Motor neuron (in vitro differentiated cells): ENCODE results near the gene TFPI. TPM values are rescaled to one million over a fixed set of nuclear protein-coding genes. Genes with fewer than 3 reads are reported as not detected.

ENCODE experiments used
- ATAC-seq, 8 experiments: fragments of 200-7000 bp; cut with Tn5 transposase; replicated peaks in 6 of 8; 2 replicates each; pipeline ENCODE4 v1.8.0; 2021; ENCODE audit warnings: mild to moderate bottlenecking in 8 of 8, moderate library complexity in 8 of 8
- H3K27ac ChIP-seq, 2 donors: fragments of 250-450 bp; sonication (Bioruptor Pico); 2 replicates each; pipeline ENCODE4 v1.9.0; 2021; ENCODE audit warnings: antibody characterized with exemption in 2 of 2, mild to moderate bottlenecking in 2 of 2, moderate library complexity in 1 of 2
- H3K4me1 ChIP-seq, 2 donors: fragments of 250-450 bp; sonication (Bioruptor Pico); replicated peaks in 1 of 2; 2 replicates each; pipeline ENCODE4 v1.6.1; 2021; ENCODE audit warnings: antibody characterized with exemption in 2 of 2, mild to moderate bottlenecking in 2 of 2, moderate library complexity in 1 of 2
- H3K4me3 ChIP-seq, 5 donors: fragments of 250-450 bp; sonication (Bioruptor Pico); 2 replicates each; pipeline ENCODE4 v1.9.0; 2021; ENCODE audit warnings: antibody characterized with exemption in 5 of 5, mild to moderate bottlenecking in 5 of 5, moderate library complexity in 4 of 5
- WGBS, 10 experiments: fragments of 450-650 bp; shearing (Covaris generic); methylation state at CpG; one replicate each; pipeline ENCODE4 v1.0.0; 2022; 5-methylcytosine and 5-hydroxymethylcytosine counted together
- in situ Hi-C, 9 experiments: fragments of 400-800 bp; cut with MboI; loops; one replicate each; pipeline ENCODE4 v1.15.0; 2021; ENCODE audit warnings: low sequenced_read_pairs in 9 of 9, low pct_unique_long_range_greater_than_20kb in 2 of 9; ENCODE audit not compliant: unreplicated experiment in 9 of 9
- total RNA-seq, 8 experiments: library from RNA; unstranded; fragments of 300-600 nt; gene quantifications; 2 replicates each; pipeline versions ENCODE4 v1.2.3 to v1.2.4, GENCODE V29; 2022

Gene TFPI
- total RNA-seq, 8 experiments from 2014 or later, result 0.18 to 79.3 (median 5.1) TPM

DNA sequence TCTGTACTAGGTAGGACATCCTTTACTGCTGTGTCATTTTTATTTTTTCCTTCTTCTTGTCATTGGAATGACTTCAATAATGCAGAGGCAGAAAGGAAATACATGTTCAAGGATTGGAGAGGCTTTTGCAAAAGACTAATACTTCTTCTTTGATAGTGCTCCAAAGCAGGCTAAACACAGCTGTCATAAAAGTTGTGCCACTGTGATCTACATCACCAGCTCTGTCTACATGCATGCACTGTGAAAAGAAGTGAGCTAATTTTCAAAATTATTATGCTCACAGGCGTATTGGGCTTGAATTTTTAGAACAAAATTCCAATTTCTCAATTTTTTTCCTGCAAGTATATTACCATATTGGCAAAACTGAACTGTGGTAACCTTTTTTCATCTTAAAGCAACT lies 68.7 kb downstream of the TFPI start:
- 17 to 100% (median 75%) methylated on average over 1 of the region's 1 CpG; no CpG with 5 or more reads in 3 of the 10 experiments for WGBS, 10 experiments

DNA sequence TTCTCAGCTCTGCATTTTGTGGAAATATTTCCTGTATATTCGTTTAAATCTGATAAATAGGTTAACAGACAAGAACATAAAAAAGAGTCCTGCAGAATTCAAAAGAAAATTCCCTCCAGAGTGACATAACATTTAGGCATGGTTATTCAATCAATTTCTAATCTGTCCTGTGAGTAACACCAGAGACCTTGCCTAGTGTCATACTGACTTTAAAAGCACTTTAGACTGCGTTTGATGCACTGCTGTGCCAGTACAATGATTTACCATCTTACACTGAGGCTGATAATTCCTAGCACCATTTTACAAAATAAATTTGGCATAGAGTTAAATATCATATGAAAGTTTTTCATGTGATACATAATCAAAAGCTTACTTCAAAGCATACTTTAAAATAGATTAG lies 70.7 kb downstream of the TFPI start:
- no peak overlapping the region for H3K4me3 ChIP-seq
- H3K27ac ChIP-seq, result no peak overlapping the region
- in situ Hi-C loops, result no loop called here
- WGBS, 10 experiments, result 0 to 80% (median 54%) methylated on average over 1 to 2 of the region's 2 CpGs
- no peak for ATAC-seq
- no peaks in the 10 kb centered on the region for H3K4me1 ChIP-seq

More for the DNA sequence above, 68.7 kb downstream of the TFPI start:
- in situ Hi-C loops, result no loop called here
- Histone ChIP-seq H3K4me3 (no peak overlapping the region), H3K27ac (no peak overlapping the region), H3K4me1 (no peaks in the 10 kb centered on the region)
- ATAC-seq, result no peak

DNA sequence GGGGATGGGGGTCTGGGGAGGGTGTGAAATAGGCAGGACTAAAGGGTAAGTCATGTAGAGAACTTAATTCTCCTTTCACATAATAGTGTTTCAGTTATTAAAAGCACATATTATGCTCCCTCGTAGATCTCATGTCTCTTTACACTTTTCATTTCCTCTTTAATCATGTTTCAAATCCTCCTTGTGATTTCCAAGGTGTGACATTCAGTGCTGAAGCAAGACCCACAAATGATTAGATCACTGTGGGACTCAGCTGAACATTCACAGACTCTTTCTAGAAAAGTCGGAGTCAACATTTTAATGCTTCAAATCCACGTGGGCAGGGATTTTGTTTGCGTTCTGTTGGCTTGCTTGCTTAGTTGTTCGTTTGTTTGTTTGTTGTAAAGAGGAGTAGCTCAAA lies 71.4 kb downstream of the TFPI start:
- in situ Hi-C loops, result no loop called here

DNA sequence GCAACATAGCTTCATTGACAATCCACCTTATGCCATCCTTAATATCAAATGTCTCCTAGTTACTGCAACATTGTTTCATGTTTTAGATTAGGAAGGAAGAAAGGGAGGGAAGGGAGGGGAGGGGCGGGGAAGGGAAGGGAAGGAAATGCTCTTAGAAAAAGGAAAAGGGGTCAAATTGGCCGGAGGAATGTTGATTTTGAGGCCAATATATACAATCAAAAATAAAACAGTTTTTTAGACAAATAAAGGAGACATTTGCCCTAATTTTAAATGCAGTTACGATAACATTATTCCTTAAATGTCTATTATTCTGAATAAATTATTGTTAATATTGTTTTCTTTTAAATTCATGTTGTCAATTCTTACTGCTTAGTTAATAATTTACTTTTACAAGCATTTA lies 72.7 kb downstream of the TFPI start:
- 72 to 100% (median 100%) methylated on average over 1 to 2 of the region's 3 CpGs; no CpG with 5 or more reads in 2 of the 10 experiments for WGBS, 10 experiments
- Histone ChIP-seq H3K27ac (no peak overlapping the region), H3K4me3 (no peak overlapping the region), H3K4me1 (no peaks in the 10 kb centered on the region)
- in situ Hi-C loops, result no loop called here
- ATAC-seq, result no peak

More for the DNA sequence above, 71.4 kb downstream of the TFPI start:
- Histone ChIP-seq H3K27ac (no peak overlapping the region), H3K4me3 (no peak overlapping the region), H3K4me1 (no peaks in the 10 kb centered on the region)
- WGBS, 10 experiments, result 42 to 100% (median 79%) methylated on average over 2 to 5 of the region's 5 CpGs
- no peak for ATAC-seq

DNA sequence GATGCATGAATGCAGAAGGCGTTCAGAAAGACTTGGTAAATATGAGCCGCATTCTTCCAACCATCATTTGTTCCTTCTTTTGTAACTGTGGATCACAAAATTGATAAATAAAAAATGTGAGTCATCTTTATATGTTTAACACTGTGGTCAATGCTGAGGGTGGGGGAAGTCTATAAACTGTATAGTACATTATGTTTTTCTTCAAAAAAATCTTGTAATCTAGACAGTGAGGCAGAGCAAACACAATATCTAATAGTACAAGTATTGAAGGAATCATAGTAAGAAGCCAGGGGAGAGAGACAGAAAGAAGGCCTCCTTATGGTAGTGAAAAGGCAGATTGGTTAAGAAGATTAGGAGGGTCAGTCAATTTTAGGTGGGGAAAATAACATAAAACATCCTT lies 75.5 kb downstream of the TFPI start:
- ATAC-seq, result no peak
- Histone ChIP-seq H3K4me3 (no peak overlapping the region), H3K27ac (no peak overlapping the region), H3K4me1 (no peaks in the 10 kb centered on the region)
- in situ Hi-C loops, result no loop called here
- WGBS, 10 experiments, result 57 to 100% (median 95%) methylated on average over 1 to 2 of the region's 2 CpGs; no CpG with 5 or more reads in 1 of the 10 experiments

DNA sequence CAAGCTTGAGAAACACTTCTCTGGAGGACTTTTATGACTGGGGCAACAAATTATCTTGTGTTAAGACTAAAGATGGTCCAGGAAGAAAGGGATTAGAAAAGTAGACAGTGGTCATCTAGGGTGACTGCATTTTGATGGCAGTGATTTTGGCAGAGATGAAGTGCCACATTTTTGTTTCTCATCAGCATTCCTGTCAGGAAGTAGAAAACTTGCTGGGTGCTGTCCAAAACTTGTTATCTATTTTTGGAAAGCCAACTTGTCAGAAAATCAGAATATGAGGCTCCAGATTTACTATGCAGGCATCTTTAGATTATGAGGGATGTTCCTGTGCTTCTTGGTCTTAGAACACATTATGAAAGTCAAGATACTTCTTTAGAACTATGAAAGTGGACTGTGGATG lies 77.2 kb downstream of the TFPI start:
- no peak overlapping the region for H3K4me3 ChIP-seq
- H3K27ac ChIP-seq, result no peak overlapping the region
- no peak for ATAC-seq
- no peaks in the 10 kb centered on the region for H3K4me1 ChIP-seq
- in situ Hi-C loops, result no loop called here

DNA sequence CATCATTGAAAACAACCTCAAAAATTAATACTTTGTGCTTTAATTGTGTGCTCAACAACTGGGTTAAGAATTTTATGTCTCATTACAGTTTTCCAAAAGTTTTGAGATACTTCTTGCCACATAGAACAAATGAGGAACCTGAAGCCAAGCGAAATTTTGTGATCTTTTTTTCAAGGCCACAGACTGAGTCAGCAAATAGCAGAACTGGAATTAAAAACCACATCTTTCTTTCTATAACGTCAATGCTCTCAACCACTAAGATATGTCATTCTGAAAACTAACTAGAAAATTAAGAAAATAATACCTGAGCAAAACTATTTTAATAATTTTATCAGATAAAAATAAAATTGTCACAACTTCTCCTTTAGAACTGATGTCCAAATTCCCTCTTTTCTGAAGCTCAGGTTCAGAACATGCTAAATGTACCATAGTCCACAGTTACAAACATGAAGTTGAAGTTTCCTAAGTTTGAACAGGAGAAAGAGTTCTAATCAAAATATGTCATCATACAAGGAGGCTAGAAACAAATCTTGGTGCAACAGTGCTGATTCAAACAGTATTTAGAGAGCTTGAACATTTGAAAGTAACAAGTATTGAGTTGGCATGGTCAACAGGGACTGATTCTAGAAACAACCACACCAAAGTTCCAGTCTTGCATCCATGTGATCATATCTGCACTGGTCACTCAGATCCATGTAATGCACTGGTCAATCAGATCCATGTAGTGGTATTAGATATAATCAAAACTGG lies 78.6 kb downstream of the TFPI start:
- no peak overlapping the region for H3K4me3 ChIP-seq
- ATAC-seq, result no peak
- H3K27ac ChIP-seq, result no peak overlapping the region
- in situ Hi-C loops, result no loop called here
- no peaks in the 10 kb centered on the region for H3K4me1 ChIP-seq
- WGBS, 10 experiments, result 29 to 100% (median 78%) methylated on average over 1 to 2 of the region's 2 CpGs

DNA sequence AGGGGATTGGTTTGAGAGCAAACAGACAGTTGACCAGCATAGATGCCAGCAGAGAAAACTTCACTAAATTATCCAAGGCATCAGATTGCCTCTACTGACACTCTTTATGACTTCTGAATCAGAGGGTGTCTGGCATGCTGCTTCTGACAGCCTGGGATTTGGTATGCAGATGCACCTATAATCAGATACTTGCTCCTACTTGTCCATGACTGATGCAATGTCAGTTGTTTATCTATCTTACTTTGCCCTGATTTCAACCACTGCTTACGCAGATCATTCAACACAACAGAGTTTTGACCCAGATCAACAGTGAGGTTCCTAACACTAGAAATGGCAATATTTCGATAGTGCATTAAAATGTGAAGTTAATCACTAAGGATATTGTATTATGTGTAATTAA lies 83.5 kb downstream of the TFPI start:
- in situ Hi-C loops, result loop anchor here in 4 of 9 experiments (25.0 kb wide), 1 partner anchor 608 kb away; no protein-coding TSS in a partner anchor
- Histone ChIP-seq H3K4me3 (no peak overlapping the region), H3K27ac (no peak overlapping the region), H3K4me1 (no peaks in the 10 kb centered on the region)
- ATAC-seq, result peak in 1 of 8 experiments; percentile 34
- 83 to 100% (median 100%) methylated on average over 1 to 2 of the region's 2 CpGs for WGBS, 10 experiments

DNA sequence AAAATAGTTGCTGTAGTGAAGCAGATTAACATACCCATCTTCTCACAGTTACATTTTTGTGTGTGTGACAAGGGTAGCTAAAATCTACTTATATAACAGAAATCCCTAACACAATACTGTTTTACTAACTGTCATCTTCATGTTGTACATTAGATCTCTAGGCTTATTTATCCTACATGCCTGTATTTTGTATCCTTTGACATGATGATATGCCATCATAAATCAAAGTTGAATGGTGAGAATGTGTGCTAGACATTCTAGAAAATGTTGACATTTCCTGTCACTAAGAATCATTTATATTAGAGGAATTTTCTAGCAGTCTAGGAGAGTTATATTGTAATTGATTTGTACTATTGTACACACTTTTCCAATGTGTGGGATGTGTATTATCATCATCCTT lies 84.7 kb downstream of the TFPI start:
- Histone ChIP-seq H3K4me3 (no peak overlapping the region), H3K4me1 (no peaks in the 10 kb centered on the region), H3K27ac (no peak overlapping the region)
- no peak for ATAC-seq
- in situ Hi-C loops, result loop anchor here in 4 of 9 experiments (25.0 kb wide), 1 partner anchor 607 kb away; no protein-coding TSS in a partner anchor

DNA sequence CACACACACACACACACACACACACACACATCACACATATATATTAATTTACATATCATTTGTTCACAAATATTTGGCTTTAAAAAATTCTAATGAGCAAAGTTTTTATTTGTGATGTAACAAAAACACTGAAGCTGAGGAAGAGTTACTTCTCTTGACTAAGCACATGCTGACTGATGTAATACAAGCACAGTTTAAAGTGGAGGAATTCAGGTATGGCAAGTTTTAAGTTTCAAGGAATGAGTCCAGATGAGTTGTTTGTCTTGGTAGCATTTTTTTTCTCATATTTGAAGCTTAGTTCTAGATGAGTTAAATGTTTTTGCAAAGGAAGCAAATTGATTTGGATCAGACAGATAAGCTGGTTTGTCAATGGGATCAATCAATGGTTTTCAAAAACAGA lies 86.0 kb downstream of the TFPI start:
- Histone ChIP-seq H3K27ac (no peak overlapping the region), H3K4me1 (no peaks in the 10 kb centered on the region), H3K4me3 (no peak overlapping the region)
- in situ Hi-C loops, result loop anchor here in 4 of 9 experiments (25.0 kb wide), 1 partner anchor 606 kb away; no protein-coding TSS in a partner anchor
- no peak for ATAC-seq

DNA sequence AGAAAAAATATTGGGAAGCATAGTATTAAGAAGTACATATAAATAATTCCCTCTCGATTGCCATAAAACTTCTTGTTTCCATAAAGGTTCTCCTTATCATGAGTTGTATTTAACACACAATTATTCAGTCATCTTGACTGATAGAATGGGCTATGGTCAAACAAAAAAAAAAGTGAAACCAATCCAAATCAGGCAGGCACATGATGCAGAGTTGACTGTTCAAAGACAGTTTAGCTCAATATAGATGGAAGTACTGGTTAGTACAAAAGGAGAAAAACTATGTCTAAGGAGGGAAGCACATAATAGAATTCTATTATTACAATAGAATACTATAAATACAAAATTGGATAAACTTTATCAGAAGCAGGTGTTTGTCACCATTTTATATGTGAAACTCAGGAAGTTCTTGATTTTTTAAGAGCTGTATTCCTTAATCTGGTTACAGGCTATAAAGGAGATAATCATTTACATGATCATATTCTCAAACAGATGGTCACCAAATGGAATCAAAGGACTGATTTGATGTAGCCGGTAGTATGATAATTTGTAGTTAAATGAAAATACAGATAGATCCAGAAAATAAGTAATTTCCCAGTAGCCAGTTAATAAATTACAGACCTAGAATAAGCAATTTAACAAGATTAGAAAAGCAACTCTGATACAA lies 88.0 kb downstream of the TFPI start:
- in situ Hi-C loops, result loop anchor here in 4 of 9 experiments (25.0 kb wide), 1 partner anchor 604 kb away; no protein-coding TSS in a partner anchor

DNA sequence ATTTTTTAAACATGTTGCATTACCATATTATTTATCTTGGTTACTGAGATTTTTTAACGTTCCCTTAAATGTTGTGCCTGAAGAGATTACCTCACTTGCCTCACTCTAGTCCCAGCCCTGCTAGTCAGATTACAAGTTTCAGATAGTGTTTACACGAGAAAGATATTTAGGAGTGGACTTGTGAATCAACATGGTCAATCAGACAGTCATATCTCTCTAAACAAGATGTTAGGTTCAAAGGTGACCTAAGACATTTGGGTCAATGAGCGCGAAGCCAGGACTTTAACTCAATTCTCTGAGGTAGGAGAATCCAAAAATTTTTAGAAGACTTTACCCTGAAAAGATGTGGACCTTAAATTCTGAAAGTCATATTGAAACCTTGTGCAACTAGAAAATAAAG lies 91.4 kb downstream of the TFPI start:
- no peak overlapping the region for H3K27ac ChIP-seq
- H3K4me1 ChIP-seq, result no peaks in the 10 kb centered on the region
- WGBS, 10 experiments, result 0 to 48% (median 37%) methylated on average over 2 to 4 of the region's 4 CpGs
- in situ Hi-C loops, result loop anchor here in 4 of 9 experiments (25.0 kb wide), 1 partner anchor 601 kb away; no protein-coding TSS in a partner anchor
- no peak overlapping the region for H3K4me3 ChIP-seq
- ATAC-seq, result no peak

More for the DNA sequence above, 88.0 kb downstream of the TFPI start:
- WGBS, 10 experiments, result 29 to 100% (median 93%) methylated on average over 1 to 2 of the region's 2 CpGs
- Histone ChIP-seq H3K27ac (no peak overlapping the region), H3K4me1 (no peaks in the 10 kb centered on the region), H3K4me3 (no peak overlapping the region)
- no peak for ATAC-seq

DNA sequence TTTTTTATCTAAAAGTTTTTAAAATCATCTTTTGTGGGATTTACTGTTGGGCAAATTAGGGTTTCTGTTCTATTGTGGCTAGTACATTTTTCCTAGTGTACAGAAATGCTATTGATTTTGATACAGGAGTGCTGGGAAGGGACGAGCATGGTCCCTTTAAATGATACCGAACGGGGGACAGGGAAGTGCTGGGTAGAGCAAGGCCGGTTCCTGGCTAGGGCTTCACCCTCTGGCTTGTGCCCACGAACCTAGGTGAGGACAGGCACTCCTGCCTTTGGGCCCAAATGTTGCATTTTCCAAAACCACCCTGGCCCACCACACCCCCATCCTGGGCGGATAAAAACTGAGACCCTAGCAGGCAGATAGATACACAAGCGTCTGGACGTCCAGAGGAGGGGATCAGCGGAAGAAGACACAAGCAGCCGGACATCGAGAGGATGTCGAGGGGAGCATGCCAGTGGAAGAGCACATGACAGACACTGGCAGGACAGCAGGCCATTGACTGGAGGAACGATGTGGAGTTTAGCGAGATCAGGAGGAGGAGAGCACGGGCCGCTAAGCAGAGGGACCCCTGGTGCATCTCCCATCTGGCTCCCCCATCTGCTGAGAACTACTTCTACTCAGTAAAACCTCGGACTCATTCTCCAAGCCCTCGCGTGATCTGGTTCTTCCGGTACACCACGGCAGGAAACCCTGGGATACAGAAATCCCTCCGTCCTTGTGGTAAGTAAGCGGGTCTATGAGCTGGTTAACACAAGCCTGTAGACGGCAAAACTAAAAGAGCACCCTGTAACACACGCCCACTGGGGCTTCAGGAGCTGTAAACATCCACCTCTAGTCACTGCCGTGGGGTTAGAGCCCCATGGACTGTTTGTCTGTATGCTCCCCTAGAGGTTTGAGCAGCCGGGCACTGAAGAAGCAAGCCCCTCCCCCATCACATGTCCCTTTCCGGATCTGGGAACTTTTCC lies 92.7 kb downstream of the TFPI start:
- peak in 1 of 8 experiments; percentile 57 for ATAC-seq

More for the DNA sequence above, 92.7 kb downstream of the TFPI start:
- H3K4me3 ChIP-seq, result no peak overlapping the region
- no peak overlapping the region for H3K27ac ChIP-seq
- WGBS, 10 experiments, result 63 to 95% (median 83%) methylated on average over 4 to 15 of the region's 28 CpGs; no CpG with 5 or more reads in 2 of the 10 experiments
- H3K4me1 ChIP-seq, result no peaks in the 10 kb centered on the region
- in situ Hi-C loops, result loop anchor here in 4 of 9 experiments (25.0 kb wide), 1 partner anchor 599 kb away; no protein-coding TSS in a partner anchor
